GM12878 (cell line): ENCODE results near the gene ADAM19. TPM values are rescaled to one million over a fixed set of nuclear protein-coding genes. Genes with fewer than 3 reads are reported as not detected.
A peak's percentile ranks its signal among the peaks of the same experiment; 100 is the strongest.

ENCODE experiments used
- ATAC-seq: fragments of 200-7000 bp; cut with Tn5 transposase; 3 replicates; pipeline ENCODE4 v1.9.1; 2020; ENCODE audit warnings: mild to moderate bottlenecking, moderate library complexity
- BruUV-seq: library from RNA; stranded (reverse); fragments of 400-500 nt; replicated peaks from 2 replicates; lab custom pipeline; 2021; lab: Mats Ljungman, UMichigan
- CTCF ChIA-PET: fragments of 300-600 bp; sonication (Branson Sonifier 250); formaldehyde crosslinking; extraction: SDS; loops from one replicate; lab custom pipeline; 2021; ENCODE audit warnings: inconsistent platforms; lab: Yijun Ruan, JAX
- POLR2A ChIA-PET: fragments of 350-600 bp; formaldehyde crosslinking; extraction: SDS; loops from one replicate; lab custom pipeline; 2021; ENCODE audit warnings: inconsistent platforms; lab: Charles Lee
- RAD21 ChIA-PET: fragments of 300-600 bp; sonication (Branson Sonifier 250); formaldehyde crosslinking; loops from one replicate; lab custom pipeline; 2023; ENCODE audit warnings: antibody characterized with exemption; ENCODE audit not compliant: unreplicated experiment; lab: Charles Lee
- SMC1A ChIA-PET: fragments of 300-600 bp; sonication (Branson Sonifier 250); formaldehyde crosslinking; loops from one replicate; lab custom pipeline; 2023; ENCODE audit not compliant: unreplicated experiment, uncharacterized antibody; lab: Charles Lee
- DNase-seq: peaks from one replicate; pipeline ENCODE4 v3.0.0-alpha.2; 2011; ENCODE audit warnings: low read depth, low spot score
- FAIRE-seq: peaks from 3 replicates; lab custom pipeline; 2011; peaks lifted over from hg19 to GRCh38; lab: Jason Lieb, UNC
- H2AFZ ChIP-seq: 2 replicates; pipeline ENCODE4 v1.6.0; 2011; ENCODE audit warnings: low read depth, low read length, control low read depth; ENCODE audit not compliant: control insufficient read depth
- H3K27ac ChIP-seq: 2 replicates; pipeline ENCODE4 v1.5.1; 2011; ENCODE audit warnings: control low read depth; ENCODE audit not compliant: control insufficient read depth, insufficient read depth
- H3K27me3 ChIP-seq, 2 experiments: replicated peaks in 1 of 2; 2 replicates each; pipeline versions ENCODE4 v1.6.0 to v1.6.1; 2011; ENCODE audit warnings: low read length in 1 of 2; ENCODE audit not compliant: control insufficient read depth in 2 of 2, insufficient read depth in 2 of 2
- H3K36me3 ChIP-seq, 2 experiments: 2 replicates each; pipeline ENCODE4 v1.5.1; 2011; ENCODE audit warnings: low read length in 1 of 2; ENCODE audit not compliant: control insufficient read depth in 2 of 2, insufficient read depth in 2 of 2
- H3K4me1 ChIP-seq: 2 replicates; pipeline ENCODE4 v1.6.1; 2011; ENCODE audit warnings: mild to moderate bottlenecking, low read length, moderate library complexity, mixed read lengths; ENCODE audit not compliant: control insufficient read depth, insufficient read depth
- H3K4me2 ChIP-seq: 2 replicates; pipeline ENCODE4 v1.6.0; 2011; ENCODE audit warnings: control low read depth; ENCODE audit not compliant: control insufficient read depth, insufficient read depth
- H3K4me3 ChIP-seq: fragments of 200-600 bp; sonication (generic); 2 replicates; pipeline ENCODE4 v1.5.1; 2016
- H3K79me2 ChIP-seq: 2 replicates; pipeline ENCODE4 v1.6.0; 2011; ENCODE audit warnings: low read length; ENCODE audit not compliant: control insufficient read depth, insufficient read depth
- H3K9ac ChIP-seq: 2 replicates; pipeline ENCODE4 v1.8.0; 2011; ENCODE audit warnings: low read length, control low read depth, mixed read lengths; ENCODE audit not compliant: control insufficient read depth, insufficient read depth
- H3K9me3 ChIP-seq: replicated peaks from 3 replicates; pipeline ENCODE4 v1.5.1; 2011; ENCODE audit warnings: mild to moderate bottlenecking, low read length; ENCODE audit not compliant: control insufficient read depth, insufficient read depth
- H4K20me1 ChIP-seq: 2 replicates; pipeline ENCODE4 v1.6.0; 2011; ENCODE audit not compliant: control insufficient read depth, insufficient read depth
- ASH2L ChIP-seq: fragments of 300-600, 200-600 bp; sonication (generic); IDR thresholded peaks from 2 replicates; pipeline ENCODE4 v1.6.1; 2017; ENCODE audit warnings: low read depth, mild to moderate bottlenecking, borderline replicate concordance
- ATF7 ChIP-seq: fragments of 450-650 bp; IDR thresholded peaks from 2 replicates; pipeline ENCODE4 v1.6.1; 2016; ENCODE audit warnings: low read depth, mild to moderate bottlenecking
- CREB1 ChIP-seq: IDR thresholded peaks from 2 replicates; pipeline ENCODE4 v1.6.1; 2012; ENCODE audit warnings: low read depth, mild to moderate bottlenecking, inconsistent platforms
- EP300 ChIP-seq, 2 experiments: fragments of 150-350 bp in 1 of 2; IDR thresholded peaks; 2 replicates each; pipeline ENCODE4 v1.6.1; 2011 to 2012; ENCODE audit warnings: low read depth in 2 of 2, low read length in 2 of 2, borderline replicate concordance in 1 of 2, improper control_type of control experiment in 1 of 2, inconsistent platforms in 1 of 2; ENCODE audit not compliant: control insufficient read depth in 1 of 2
- FOXM1 ChIP-seq: IDR thresholded peaks from 2 replicates; pipeline ENCODE4 v1.6.1; 2012; ENCODE audit warnings: low read depth, mild to moderate bottlenecking, inconsistent platforms, low read length, moderate library complexity
- IKZF1 ChIP-seq: fragments of 450-650 bp; conservative IDR thresholded peaks from 2 replicates; pipeline ENCODE4 v1.6.1; 2017; ENCODE audit warnings: antibody characterized with exemption, mild to moderate bottlenecking
- IKZF2 ChIP-seq, 2 experiments: fragments of 450-650 bp; IDR thresholded peaks; 2 replicates each; pipeline ENCODE4 v1.6.1; 2017; ENCODE audit warnings: mild to moderate bottlenecking in 2 of 2, moderate library complexity in 2 of 2
- MLLT1 ChIP-seq: fragments of 450-650 bp; IDR thresholded peaks from 2 replicates; pipeline ENCODE4 v1.6.1; 2016; ENCODE audit warnings: mild to moderate bottlenecking
- NFXL1 ChIP-seq: fragments of 450-650 bp; IDR thresholded peaks from 2 replicates; pipeline ENCODE4 v1.6.1; 2017; ENCODE audit warnings: antibody characterized with exemption, mild to moderate bottlenecking, borderline replicate concordance
- NR2C2 ChIP-seq: IDR thresholded peaks from 2 replicates; pipeline ENCODE4 v1.6.1; 2011; ENCODE audit warnings: borderline replicate concordance, low read depth; ENCODE audit not compliant: control insufficient read depth, insufficient read length
- PRDM15 ChIP-seq: fragments of 450-650 bp; formaldehyde crosslinking; IDR thresholded peaks from 2 replicates; pipeline ENCODE4 v1.4.0; 2020; ENCODE audit warnings: mild to moderate bottlenecking, moderate library complexity
- RUNX3 ChIP-seq: IDR thresholded peaks from 2 replicates; pipeline ENCODE4 v1.6.1; 2012; ENCODE audit warnings: low read length, inconsistent platforms
- SIN3A ChIP-seq: IDR thresholded peaks from 2 replicates; pipeline ENCODE4 v1.6.1; 2012; ENCODE audit warnings: low read depth, low read length, improper control_type of control experiment
- SMARCA5 ChIP-seq: fragments of 450-650 bp; IDR thresholded peaks from 2 replicates; pipeline ENCODE4 v1.6.1; 2017; ENCODE audit warnings: mild to moderate bottlenecking
- SPI1 ChIP-seq: IDR thresholded peaks from 2 replicates; pipeline ENCODE4 v1.6.1; 2011; ENCODE audit warnings: low read depth, mild to moderate bottlenecking, low read length, moderate library complexity, borderline replicate concordance; ENCODE audit not compliant: insufficient read depth
- SREBF1 ChIP-seq: IDR thresholded peaks from 2 replicates; pipeline ENCODE4 v1.6.1; 2012; ENCODE audit warnings: mild to moderate bottlenecking, low read length
- SRF ChIP-seq, 2 experiments: IDR thresholded peaks; 2 replicates each; pipeline ENCODE4 v1.6.1; 2011; ENCODE audit warnings: low read depth in 2 of 2, low read length in 2 of 2, mild to moderate bottlenecking in 1 of 2, moderate library complexity in 1 of 2
- TARDBP ChIP-seq: IDR thresholded peaks from 2 replicates; pipeline ENCODE4 v1.6.1; 2016; ENCODE audit warnings: borderline replicate concordance
- ZNF217 ChIP-seq: fragments of 450-650 bp; IDR thresholded peaks from 2 replicates; pipeline ENCODE4 v1.6.1; 2017; ENCODE audit warnings: antibody characterized with exemption, mild to moderate bottlenecking
- WGBS: methylation state at CpG from one replicate; pipeline ENCODE4 v1.1.6; 2016; ENCODE audit warnings: low lambda C conversion rate; ENCODE audit not compliant: insufficient replicate concordance, insufficient coverage; ENCODE audit errors: missing lambda C conversion rate; 5-methylcytosine and 5-hydroxymethylcytosine counted together
- in situ Hi-C: fragments of 300-500 bp; cut with MboI; formaldehyde crosslinking; loops from 9 replicates; pipeline ENCODE4 v1.14.3; 2018; ENCODE audit warnings: mixed read lengths
- intact Hi-C: fragments of 100-400 bp; cut with micrococcal nuclease; formaldehyde crosslinking; loops from one replicate; pipeline ENCODE4 v1.14.2; 2022; ENCODE audit not compliant: unreplicated experiment
- polyA plus RNA-seq, 11 experiments: library from polyadenylated mRNA; depleted of rRNA in 4 of 11; unstranded in 6 of 11; stranded (reverse) in 5 of 11; fragments of >200 nt; fragmentation: Nextera tagmentation in 4 of 11; fragmentation: Illumina TruSeq in 1 of 11; extraction: Ambion mirVana in 4 of 11; extraction: Trizol in 1 of 11; gene quantifications; 1 replicate in 1 of 11; 2 replicates in 10 of 11; pipeline versions ENCODE4 v1.2.1 to v1.2.3, GENCODE V29; 2011 to 2016; ENCODE audit warnings: inconsistent platforms in 2 of 11, missing spikeins in 2 of 11, low read depth in 1 of 11
- total RNA-seq, 4 experiments: library from RNA; depleted of rRNA in 3 of 4; stranded (reverse); fragments of >200 nt in 3 of 4; fragmentation: Illumina TruSeq in 1 of 4; extraction: Trizol in 1 of 4; gene quantifications; 2 replicates each; pipeline versions ENCODE4 v1.2.1 to v1.2.3, GENCODE V29; 2013 to 2021

ADAM19 gene
- total and polyA plus RNA-seq, 10 of the 15 experiments (the other 5 are each of a cell fraction or from before 2014, with no cell fraction given): 16.0 to 92.8 (median 44.7) TPM

- in situ Hi-C loops: no loop called here
- BruUV-seq: no TSS peak
- 0% methylated on average over 4 of the region's 4 CpGs for WGBS
- intact Hi-C loops: loop anchor here (10.0 kb wide), 1 partner anchor 210 kb away; no protein-coding TSS in a partner anchor
- ChIA-PET CTCF (interaction anchor here (1.0 to 17.4 kb wide), 4 partner anchors 36 to 254 kb away, joined by 3 to 248 read pairs (median 6); no protein-coding TSS in a partner anchor), RAD21 (interaction anchor here (1.2 to 2.3 kb wide), 3 partner anchors 15 to 54 kb away, joined by 5 to 10 read pairs (median 5); no protein-coding TSS in a partner anchor), SMC1A (interaction anchor here (0.6 to 2.9 kb wide), 14 partner anchors 9 to 363 kb away, joined by 3 to 18 read pairs (median 4); partner anchors contain the start of gene LSM11), POLR2A (interaction anchor here (1.0 kb wide), 1 partner anchor 13 kb away, joined by 4 read pairs; no protein-coding TSS in a partner anchor)
- H3K9ac ChIP-seq: peak overlapping the region; percentile 41; the same call in 1 of the 2 replicates
- no peaks in the 10 kb centered on the region; a peak in 2 of 4 replicates for H3K27me3 ChIP-seq
- peak; percentile 28 for DNase-seq
- peak overlapping the region; percentile 73 for H2AFZ ChIP-seq
- H3K4me2 ChIP-seq: peak overlapping the region; percentile 68
- H3K36me3 ChIP-seq: no peaks in the 10 kb centered on the region
- peak overlapping the region; percentile 78 for H3K27ac ChIP-seq
- peaks cover 23% of the 10 kb centered on the region for H3K4me1 ChIP-seq
- peak overlapping the region; percentile 6; the same call in 1 of the 2 replicates for H3K4me3 ChIP-seq
- H4K20me1 ChIP-seq: no peaks in the 10 kb centered on the region
- no peaks in the 10 kb centered on the region for H3K79me2 ChIP-seq
- no peaks in the 10 kb centered on the region for H3K9me3 ChIP-seq
- peak; percentile 73 for FAIRE-seq
- peak; percentile 84 for ATAC-seq
- TF ChIP-seq TARDBP: peak; percentile 16; the same call in 1 of the 2 replicates
- no peak for TF ChIP-seq SMARCA5
- no peak for TF ChIP-seq EP300 (IDR thresholded peaks at IDR 0.05; ENCODE audit: borderline replicate concordance in 1 of 2, control insufficient read depth in 1 of 2, low read depth in 2 of 2, low read length in 2 of 2)
- no peak for TF ChIP-seq NR2C2
- TF ChIP-seq FOXM1: peak; percentile 26; the same call in 1 of the 2 replicates
- no peak for TF ChIP-seq SREBF1
- no peak for TF ChIP-seq SPI1
- peak; percentile 34; the same call in 1 of the 2 replicates for TF ChIP-seq RUNX3
- no peak for TF ChIP-seq IKZF1
- no peak for TF ChIP-seq MLLT1
- no peak for TF ChIP-seq SIN3A
- TF ChIP-seq IKZF2 (IDR thresholded peaks at IDR 0.05): 0 out of 4 replicates have a peak, but pooled peaks of 1 of the 2 experiments have one; percentile 5
- TF ChIP-seq ASH2L: no peak
- no peak for TF ChIP-seq NFXL1
- no peak for TF ChIP-seq PRDM15 (CRISPR knock-in tag)
- peak; percentile 57; the same call in 1 of the 2 replicates for TF ChIP-seq ATF7
- peak in 1 of 2 experiments; percentile 60; a peak in 1 of 4 replicates for TF ChIP-seq SRF (IDR thresholded peaks at IDR 0.05; ENCODE audit: low read depth in 2 of 2, low read length in 2 of 2)
- no peak; the same call in 1 of the 2 replicates for TF ChIP-seq ZNF217
- 0 out of 2 replicates have a peak, but pooled peaks have one; percentile 30 for TF ChIP-seq CREB1
These were observed 110.9 kb downstream of the ADAM19 start for GRCh38 chr5:157464519-157465171.
